Measurements from ENCODE around the gene S100PBP.

The S100PBP gene

DNA sequence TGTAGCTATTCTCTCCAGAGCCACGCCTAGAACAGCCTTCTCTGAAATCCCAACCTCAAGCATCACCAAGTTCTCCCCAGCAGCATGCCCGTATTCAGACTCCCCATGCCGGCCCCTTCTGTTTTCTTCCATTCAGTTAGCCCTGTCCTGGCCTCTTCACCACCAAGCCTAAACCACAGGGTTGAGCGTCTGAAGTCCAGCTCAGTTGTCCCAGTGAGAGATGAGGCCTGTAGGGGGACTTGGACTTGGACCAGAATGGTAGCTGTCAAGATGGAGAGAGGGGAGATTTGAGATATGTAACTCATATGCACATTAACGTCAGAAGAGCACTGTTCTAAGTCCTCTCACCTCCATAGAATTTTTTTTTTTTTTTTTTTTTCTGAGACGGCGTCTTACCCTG lies 89.2 kb downstream of the S100PBP start:
- H3K4me3 ChIP-seq (ENCODE audit: severe bottlenecking) = no peak overlapping the region
- no peaks in the 10 kb centered on the region for H3K9me3 ChIP-seq (ENCODE audit: severe bottlenecking)
- no peaks in the 10 kb centered on the region for H3K36me3 ChIP-seq (ENCODE audit: low read depth)
- TF ChIP-seq, protein P1, sequence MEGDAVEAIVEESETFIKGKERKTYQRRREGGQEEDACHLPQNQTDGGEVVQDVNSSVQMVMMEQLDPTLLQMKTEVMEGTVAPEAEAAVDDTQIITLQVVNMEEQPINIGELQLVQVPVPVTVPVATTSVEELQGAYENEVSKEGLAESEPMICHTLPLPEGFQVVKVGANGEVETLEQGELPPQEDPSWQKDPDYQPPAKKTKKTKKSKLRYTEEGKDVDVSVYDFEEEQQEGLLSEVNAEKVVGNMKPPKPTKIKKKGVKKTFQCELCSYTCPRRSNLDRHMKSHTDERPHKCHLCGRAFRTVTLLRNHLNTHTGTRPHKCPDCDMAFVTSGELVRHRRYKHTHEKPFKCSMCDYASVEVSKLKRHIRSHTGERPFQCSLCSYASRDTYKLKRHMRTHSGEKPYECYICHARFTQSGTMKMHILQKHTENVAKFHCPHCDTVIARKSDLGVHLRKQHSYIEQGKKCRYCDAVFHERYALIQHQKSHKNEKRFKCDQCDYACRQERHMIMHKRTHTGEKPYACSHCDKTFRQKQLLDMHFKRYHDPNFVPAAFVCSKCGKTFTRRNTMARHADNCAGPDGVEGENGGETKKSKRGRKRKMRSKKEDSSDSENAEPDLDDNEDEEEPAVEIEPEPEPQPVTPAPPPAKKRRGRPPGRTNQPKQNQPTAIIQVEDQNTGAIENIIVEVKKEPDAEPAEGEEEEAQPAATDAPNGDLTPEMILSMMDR (IDR thresholded peaks at IDR 0.05; ENCODE audit: poor library complexity, severe bottlenecking) = no peak
- no peaks in the 10 kb centered on the region for H3K4me1 ChIP-seq (ENCODE audit: insufficient read depth, poor library complexity, severe bottlenecking)
- no peak for DNase-seq (ENCODE audit: low spot score)
- H3K27ac ChIP-seq (ENCODE audit: poor library complexity, severe bottlenecking) = no peak overlapping the region
- H3K27me3 ChIP-seq (ENCODE audit: insufficient read depth, poor library complexity, severe bottlenecking) = no peaks in the 10 kb centered on the region
- no peak for ATAC-seq (ENCODE audit: low read depth)

DNA sequence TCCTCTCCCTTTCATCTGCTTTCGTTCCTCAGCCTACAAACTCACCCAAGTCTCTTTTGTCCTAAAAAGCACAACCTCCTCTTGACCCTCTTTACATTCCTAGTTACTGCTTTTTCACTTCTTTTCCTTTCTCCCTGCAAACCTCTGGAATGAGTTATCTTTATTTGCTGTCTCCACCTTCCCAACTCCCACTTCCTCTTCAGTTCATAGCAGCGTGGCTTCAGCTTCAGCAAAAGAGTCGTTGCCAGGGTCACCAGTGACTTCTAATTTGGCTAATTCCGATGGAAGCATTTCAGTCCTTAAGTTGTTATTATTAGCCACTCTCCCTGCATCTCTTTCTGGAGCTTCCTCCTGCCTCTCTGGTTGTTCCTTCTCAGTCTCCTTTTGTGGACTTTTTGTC lies 90.0 kb downstream of the S100PBP start:
- Histone ChIP-seq H3K27me3 (ENCODE audit: insufficient read depth, poor library complexity, severe bottlenecking) (no peaks in the 10 kb centered on the region), H3K9me3 (ENCODE audit: severe bottlenecking) (no peaks in the 10 kb centered on the region), H3K4me3 (ENCODE audit: severe bottlenecking) (no peak overlapping the region), H3K27ac (ENCODE audit: poor library complexity, severe bottlenecking) (no peak overlapping the region), H3K36me3 (ENCODE audit: low read depth) (no peaks in the 10 kb centered on the region), H3K4me1 (ENCODE audit: insufficient read depth, poor library complexity, severe bottlenecking) (no peaks in the 10 kb centered on the region)
- TF ChIP-seq, protein P1 (IDR thresholded peaks at IDR 0.05; ENCODE audit: poor library complexity, severe bottlenecking) = no peak
- no peak for DNase-seq (ENCODE audit: low spot score)
- ATAC-seq (ENCODE audit: low read depth) = no peak
